Glomerular visceral epithelial cell (primary cell): ENCODE measurements around the gene CCDC93.

Experiments
- DNase-seq: peaks from one replicate; pipeline ENCODE4 v3.0.0-alpha.2; 2016; ENCODE audit errors: extremely low spot score

CCDC93 gene

DNA sequence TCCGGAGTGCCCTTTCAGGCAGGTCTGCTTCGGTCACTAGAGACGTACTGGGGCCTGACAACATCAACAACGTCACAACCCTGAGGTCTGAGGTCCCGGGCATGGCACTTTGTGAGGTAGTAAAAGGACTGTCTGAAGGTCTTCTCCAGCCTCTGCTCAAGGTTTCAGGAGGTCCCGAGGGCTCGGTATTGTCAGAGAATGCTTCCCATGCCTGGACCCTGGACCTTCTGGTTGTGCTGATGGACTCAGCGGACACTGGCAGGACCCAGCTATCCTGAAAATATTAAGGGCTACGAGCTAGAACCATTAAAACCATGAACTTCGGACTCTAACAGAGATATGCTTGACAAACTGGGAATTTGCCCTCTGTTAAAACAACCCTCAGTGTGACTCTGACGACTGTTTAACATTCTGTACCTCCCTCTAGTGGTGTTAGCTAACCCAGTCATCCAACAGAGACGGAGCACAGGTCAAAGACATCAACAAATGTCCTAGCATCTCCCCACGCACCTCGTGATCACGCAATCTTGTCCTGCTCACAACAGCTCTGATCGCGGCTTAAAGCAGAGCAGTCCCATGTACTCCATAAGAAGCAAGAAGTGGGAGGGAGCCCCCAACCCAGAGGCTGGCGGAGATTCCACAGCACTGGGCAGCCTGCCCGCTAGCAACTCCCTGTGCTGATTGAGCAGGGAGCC, 96.5 kb downstream of the CCDC93 start:
- no peak for DNase-seq

DNA sequence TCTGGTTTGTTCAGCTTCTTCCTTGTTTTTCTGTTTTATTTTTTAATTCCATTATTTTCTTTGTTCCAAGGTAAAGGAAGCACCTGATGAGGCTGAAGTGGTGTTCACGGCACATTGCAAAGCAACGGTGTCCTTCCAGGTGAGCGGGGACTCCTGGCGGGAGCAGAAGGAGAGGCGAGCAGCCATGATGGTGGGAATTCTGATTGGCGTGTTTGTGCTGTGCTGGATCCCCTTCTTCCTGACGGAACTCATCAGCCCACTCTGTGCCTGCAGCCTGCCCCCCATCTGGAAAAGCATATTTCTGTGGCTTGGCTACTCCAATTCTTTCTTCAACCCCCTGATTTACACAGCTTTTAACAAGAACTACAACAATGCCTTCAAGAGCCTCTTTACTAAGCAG, 110.9 kb downstream of the CCDC93 start:
- DNase-seq: no peak

DNA sequence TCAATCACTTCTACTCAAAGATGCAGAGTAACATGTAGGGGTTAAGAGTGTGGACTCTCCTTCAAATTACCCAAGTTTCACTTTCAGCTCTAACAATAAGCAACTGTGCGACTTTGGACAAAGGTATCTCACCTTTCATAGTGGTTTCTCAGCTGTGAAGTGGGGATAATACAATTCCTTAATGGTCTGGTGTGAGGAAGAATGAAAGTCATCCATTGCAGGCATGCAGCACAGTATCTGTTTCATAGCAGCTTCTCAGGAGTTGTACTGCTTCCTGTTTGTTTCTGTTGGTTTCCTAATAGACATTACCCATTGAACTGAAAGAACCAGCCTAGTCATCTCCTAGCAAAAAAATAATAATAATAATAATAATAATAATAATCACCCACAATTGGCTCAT, 125.0 kb downstream of the CCDC93 start:
- DNase-seq: no peak

DNA sequence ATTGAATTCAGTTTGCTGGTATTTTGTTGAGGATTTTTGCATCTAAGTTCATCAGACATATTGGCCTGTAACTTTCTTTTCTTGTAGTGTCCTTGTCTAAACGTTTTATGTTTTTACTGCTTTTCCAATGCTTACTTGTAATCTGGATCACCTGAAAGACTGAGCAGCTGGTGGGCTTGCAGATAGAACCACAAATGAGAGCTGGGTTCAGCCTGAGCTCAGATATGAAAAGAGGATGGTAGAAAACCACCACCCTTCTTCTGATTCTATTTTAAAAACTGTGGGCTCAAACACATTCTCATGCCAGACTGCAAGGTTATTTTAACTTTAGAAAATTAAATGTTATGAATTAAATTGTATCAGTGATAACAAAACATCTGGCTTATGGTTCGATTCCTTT, 128.6 kb downstream of the CCDC93 start:
- no peak for DNase-seq

DNA sequence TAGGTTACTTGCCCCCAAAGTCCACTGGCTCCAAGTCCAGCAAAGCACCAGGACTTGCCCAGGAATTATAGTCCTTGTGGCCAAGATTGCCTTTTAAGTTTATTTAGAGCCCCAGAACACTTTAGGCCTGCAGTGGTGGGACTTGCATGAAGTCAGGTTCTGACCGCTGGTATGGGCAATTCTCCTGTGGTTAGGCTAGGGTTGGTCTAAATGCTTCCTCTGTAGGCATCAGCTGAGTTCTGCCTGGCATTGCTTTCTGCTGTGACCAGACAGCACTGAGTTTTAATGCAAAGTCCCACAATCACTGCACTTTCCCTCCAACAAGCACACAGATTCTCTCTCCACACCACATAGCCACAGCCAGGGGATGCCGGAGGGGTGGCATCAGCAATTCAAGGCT, 134.9 kb downstream of the CCDC93 start:
- DNase-seq: no peak

DNA sequence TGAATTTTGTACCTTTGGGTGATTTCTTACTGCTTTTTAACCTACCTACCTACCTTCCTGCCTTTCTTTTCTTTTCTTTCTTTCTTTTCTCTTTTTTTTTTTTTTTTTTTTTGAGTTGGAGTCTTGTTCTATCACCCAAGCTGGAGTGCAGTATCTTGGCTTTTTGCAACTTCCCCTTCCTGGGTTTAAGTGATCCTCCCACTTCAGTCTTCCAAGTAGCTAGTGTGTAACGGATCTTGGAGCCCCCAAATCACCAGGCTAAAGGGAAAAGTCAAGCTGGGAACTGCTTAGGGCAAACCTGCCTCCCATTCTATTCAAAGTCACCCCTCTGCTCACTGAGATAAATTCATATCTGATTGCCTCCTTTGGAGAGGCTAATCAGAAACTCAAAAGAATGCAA, 138.1 kb downstream of the CCDC93 start:
- no peak for DNase-seq
